AG09319 (cell line): ENCODE data around the gene STK39.

ENCODE experiments used
- DNase-seq: peaks from one replicate; pipeline ENCODE4 v3.0.0-alpha.2; 2010; ENCODE audit warnings: low read depth; ENCODE audit errors: extremely low read depth
- CTCF ChIP-seq: IDR thresholded peaks from 2 replicates; pipeline ENCODE4 v1.5.1; 2011; ENCODE audit warnings: low read depth, mild to moderate bottlenecking, inconsistent platforms, low read length, moderate library complexity

STK39 gene

GRCh38 chr2:167960089-167960747 lies 287.2 kb downstream of the STK39 start:
- DNase-seq = no peak
- TF ChIP-seq CTCF = no peak

- DNase-seq = no peak
- TF ChIP-seq CTCF = no peak
Measured at GRCh38 chr2:167957662-167958061, 289.7 kb downstream of the STK39 start.

GRCh38 chr2:167955264-167955906 lies 292.0 kb downstream of the STK39 start:
- no peak for TF ChIP-seq CTCF
- DNase-seq = no peak

DNA sequence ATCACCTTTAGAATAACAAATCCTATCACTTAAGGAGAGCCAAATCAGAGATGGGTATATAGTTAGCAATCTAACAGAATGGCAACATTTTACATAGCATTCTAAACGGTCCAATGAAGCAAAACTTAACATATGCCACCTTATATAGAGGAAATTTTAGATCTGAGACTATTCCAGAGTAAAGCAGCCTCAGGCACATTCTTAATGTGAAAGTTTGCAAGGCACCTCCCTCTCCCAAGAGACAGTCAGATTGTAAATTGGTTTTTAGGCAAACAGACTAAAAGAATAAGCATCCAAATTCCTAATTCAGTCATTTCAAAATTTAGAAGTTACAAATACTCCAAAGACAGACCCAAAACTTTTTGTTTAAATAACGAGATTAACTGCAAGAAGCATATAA lies 292.9 kb downstream of the STK39 start:
- no peak for DNase-seq
- TF ChIP-seq CTCF = no peak

DNA sequence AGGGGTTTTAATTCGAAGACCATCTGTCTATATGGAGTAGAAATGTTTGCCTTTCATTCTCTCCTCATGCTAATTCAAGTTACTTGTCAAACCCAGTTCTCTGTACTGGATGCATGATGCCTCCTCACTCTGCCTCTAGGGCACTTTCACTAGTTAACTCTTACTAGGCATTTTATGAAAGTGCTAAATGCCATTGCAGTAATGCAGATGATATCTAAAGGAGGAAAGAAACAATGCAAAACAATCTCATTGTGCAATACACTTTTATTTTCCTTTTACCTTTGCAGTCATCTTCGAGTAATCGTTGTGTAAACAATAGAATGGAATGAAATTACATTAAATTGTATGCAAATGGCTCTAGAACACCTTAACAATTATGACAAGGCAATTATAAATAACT lies 293.6 kb downstream of the STK39 start:
- no peak for TF ChIP-seq CTCF
- DNase-seq = no peak

- no peak for DNase-seq
- no peak for TF ChIP-seq CTCF
Measured at GRCh38 chr2:167950571-167950970, 296.8 kb downstream of the STK39 start.

DNA sequence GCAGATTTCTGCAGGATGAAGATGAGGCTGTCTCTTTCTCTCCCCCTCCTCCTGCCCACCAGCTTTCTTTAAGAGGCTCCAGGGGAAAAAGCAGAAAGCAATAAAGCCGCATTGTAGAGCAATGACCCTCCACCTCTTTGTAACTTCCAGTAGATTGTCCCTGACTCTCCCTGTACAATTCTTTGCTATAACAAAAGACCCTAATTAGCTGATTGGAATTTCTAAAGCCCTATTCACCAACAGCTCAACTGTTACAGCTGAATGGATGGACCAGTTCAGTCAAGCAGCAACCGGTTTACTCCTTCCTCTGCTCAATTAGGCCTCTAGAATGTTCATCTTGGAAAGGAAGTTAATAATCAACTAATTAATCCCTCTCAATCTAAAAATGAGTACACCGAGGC lies 301.0 kb downstream of the STK39 start:
- DNase-seq = no peak
- no peak for TF ChIP-seq CTCF
